Measurements from ENCODE around the gene TMEM120B. TPM values are rescaled to one million over a fixed set of nuclear protein-coding genes. Genes with fewer than 3 reads are reported as not detected.

The TMEM120B gene
- total RNA-seq (2022; extraction: Qiagen RNA extraction; ENCODE audit: low read depth), result 6.9 to 12.6 TPM (median 11.6 TPM) in 5 replicates

GRCh38 chr12:121712461-121713256 is at the start of gene TMEM120B:
Gene TMEM120B (plus strand): TSS chr12:121712752. CDS start chr12:121712896, 144 bp downstream.

GRCh38 chr12:121669521-121669900 is 43.0 kb upstream of the TMEM120B start, which contains the start of gene MORN3:
Gene MORN3 (minus strand): TSS chr12:121669654. CDS start chr12:121669483, 171 bp downstream.

GRCh38 chr12:121793440-121793837 is 80.9 kb downstream of the TMEM120B start, which contains the start of gene RHOF:
Gene RHOF (minus strand): TSS chr12:121793688. CDS start chr12:121793633, 55 bp downstream.

GRCh38 chr12:121803861-121804416 is 91.4 kb downstream of the TMEM120B start, which contains the start of gene SETD1B:
Gene SETD1B (plus strand): TSS chr12:121804009. CDS start chr12:121804738, 729 bp downstream.

Other genes starting within 250 kb of the TMEM120B start
- gene KDM2B, start 131.7 kb upstream of the TMEM120B start, total RNA-seq (2022; extraction: Qiagen RNA extraction; ENCODE audit: low read depth), result 19.1 to 23.5 TPM (median 22.0 TPM) in 5 replicates
- 29.8 to 46.7 TPM (median 42.9 TPM) in 5 replicates for gene ORAI1, start 86.2 kb upstream of the TMEM120B start, total RNA-seq (2022; extraction: Qiagen RNA extraction; ENCODE audit: low read depth)
- gene MORN3, start 43.1 kb upstream of the TMEM120B start, total RNA-seq (2022; extraction: Qiagen RNA extraction; ENCODE audit: low read depth), result 0.09 to 0.30 TPM (median 0.23 TPM) in 5 replicates
- 159 to 191 TPM (median 184 TPM) in 5 replicates for gene RHOF, start 80.9 kb downstream of the TMEM120B start, total RNA-seq (2022; extraction: Qiagen RNA extraction; ENCODE audit: low read depth)
- gene SETD1B, start 91.3 kb downstream of the TMEM120B start, total RNA-seq (2022; extraction: Qiagen RNA extraction; ENCODE audit: low read depth), result 13.3 to 17.8 TPM (median 15.8 TPM) in 5 replicates
- 1.2 to 1.5 TPM (median 1.4 TPM) in 5 replicates for gene HPD, start 146.1 kb downstream of the TMEM120B start, total RNA-seq (2022; extraction: Qiagen RNA extraction; ENCODE audit: low read depth)
- 115 to 170 TPM (median 119 TPM) in 5 replicates for gene PSMD9, start 176.0 kb downstream of the TMEM120B start, total RNA-seq (2022; extraction: Qiagen RNA extraction; ENCODE audit: low read depth)
- gene CFAP251, start 205.8 kb downstream of the TMEM120B start, total RNA-seq (2022; extraction: Qiagen RNA extraction; ENCODE audit: low read depth), result 1.1 to 2.4 TPM (median 1.4 TPM) in 5 replicates

Measured in A549 treated with DMSO at 1 μM for 4 hours (cell line).